Astrocyte (in vitro differentiated cells and primary cell): Measurements from ENCODE around the gene NCOR2. TPM values are rescaled to one million over a fixed set of nuclear protein-coding genes. Genes with fewer than 3 reads are reported as not detected.

Experiments used
- DNase-seq: peaks from one replicate; pipeline ENCODE4 v3.0.0-alpha.2; 2010; ENCODE audit warnings: low read depth
- FAIRE-seq: peaks from 2 replicates; lab custom pipeline; 2011; peaks lifted over from hg19 to GRCh38; lab: Jason Lieb, UNC
- H2AFZ ChIP-seq: 2 replicates; pipeline ENCODE4 v1.6.0; 2012; ENCODE audit warnings: low read depth, low read length, inconsistent platforms
- H3K27ac ChIP-seq: 2 replicates; pipeline ENCODE4 v1.5.1; 2011; ENCODE audit warnings: low read depth, low read length, inconsistent platforms
- H3K27me3 ChIP-seq: 2 replicates; pipeline ENCODE4 v1.6.0; 2011; ENCODE audit warnings: low read length, inconsistent platforms; ENCODE audit not compliant: insufficient read depth
- H3K36me3 ChIP-seq: 2 replicates; pipeline ENCODE4 v1.5.1; 2011; ENCODE audit warnings: low read length, inconsistent platforms; ENCODE audit not compliant: insufficient read depth
- H3K4me1 ChIP-seq: 2 replicates; pipeline ENCODE4 v1.5.1; 2011; ENCODE audit warnings: low read length, inconsistent platforms; ENCODE audit not compliant: insufficient read depth
- H3K4me2 ChIP-seq: 2 replicates; pipeline ENCODE4 v1.6.0; 2012; ENCODE audit warnings: low read length, inconsistent platforms
- H3K4me3 ChIP-seq: 2 replicates; pipeline ENCODE4 v1.5.1; 2011; ENCODE audit warnings: low read depth, mild to moderate bottlenecking, low read length, inconsistent platforms; ENCODE audit not compliant: insufficient read depth
- H3K79me2 ChIP-seq: 2 replicates; pipeline ENCODE4 v1.6.0; 2012; ENCODE audit warnings: mild to moderate bottlenecking, low read length, inconsistent platforms; ENCODE audit not compliant: insufficient read depth
- H3K9ac ChIP-seq: 2 replicates; pipeline ENCODE4 v1.6.0; 2012; ENCODE audit warnings: mild to moderate bottlenecking, low read length, inconsistent platforms
- H3K9me3 ChIP-seq: 2 replicates; pipeline ENCODE4 v1.5.1; 2012; ENCODE audit warnings: low read depth, mild to moderate bottlenecking, low read length, inconsistent platforms; ENCODE audit not compliant: insufficient read depth
- H4K20me1 ChIP-seq: 2 replicates; pipeline ENCODE4 v1.6.0; 2012; ENCODE audit warnings: low read length, inconsistent platforms; ENCODE audit not compliant: insufficient read depth
- H3K27ac Mint-ChIP-seq: one replicate; pipeline ENCODE4 v1.8.0; 2021; ENCODE audit warnings: mild to moderate bottlenecking, mixed read lengths; ENCODE audit not compliant: unreplicated experiment
- H3K27me3 Mint-ChIP-seq: one replicate; pipeline ENCODE4 v1.8.0; 2021; ENCODE audit warnings: low read depth, mixed read lengths; ENCODE audit not compliant: unreplicated experiment
- H3K36me3 Mint-ChIP-seq: one replicate; pipeline ENCODE4 v1.8.0; 2021; ENCODE audit warnings: low read depth, mixed read lengths; ENCODE audit not compliant: unreplicated experiment
- H3K4me1 Mint-ChIP-seq: one replicate; pipeline ENCODE4 v1.8.0; 2021; ENCODE audit warnings: low read depth, mixed read lengths; ENCODE audit not compliant: unreplicated experiment
- H3K4me3 Mint-ChIP-seq: one replicate; pipeline ENCODE4 v1.8.0; 2021; ENCODE audit warnings: mild to moderate bottlenecking, moderate library complexity, mixed read lengths; ENCODE audit not compliant: unreplicated experiment
- H3K9me3 Mint-ChIP-seq: one replicate; pipeline ENCODE4 v1.8.0; 2021; ENCODE audit warnings: mild to moderate bottlenecking, mixed read lengths; ENCODE audit not compliant: unreplicated experiment
- EZH2 ChIP-seq: IDR thresholded peaks from 2 replicates; pipeline ENCODE4 v1.6.1; 2012; ENCODE audit warnings: mild to moderate bottlenecking, low read length, inconsistent platforms; ENCODE audit not compliant: insufficient read depth
- total RNA-seq: library from RNA; stranded (reverse); gene quantifications from 2 replicates; pipeline ENCODE4 v1.2.1, GENCODE V29; 2021
- TF ChIP-seq, protein P1 (sequence below): IDR thresholded peaks from 2 replicates; pipeline ENCODE4 v1.5.1; 2011; ENCODE audit warnings: low read depth, mild to moderate bottlenecking, inconsistent platforms, low read length, moderate library complexity; ENCODE audit not compliant: insufficient read depth

Gene NCOR2
- total RNA-seq, 1 donor from 2014 or later: 425 TPM

GRCh38 chr12:124611559-124612409 lies 44.4 kb upstream of the NCOR2 start:
- H3K36me3 Mint-ChIP-seq: peaks cover 12% of the 10 kb centered on the region
- no peaks in the 10 kb centered on the region for H3K4me1 Mint-ChIP-seq
- no peaks in the 10 kb centered on the region for H3K36me3 ChIP-seq
- no peak overlapping the region for H3K27ac Mint-ChIP-seq
- peaks cover 3% of the 10 kb centered on the region for H3K9me3 ChIP-seq
- H3K27me3 Mint-ChIP-seq: peaks cover 42% of the 10 kb centered on the region
- FAIRE-seq (no peak), DNase-seq (no peak)
- H3K4me3 ChIP-seq: no peak overlapping the region
- no peak overlapping the region for H3K4me3 Mint-ChIP-seq
- H3K79me2 ChIP-seq: no peaks in the 10 kb centered on the region
- H3K27me3 ChIP-seq: no peaks in the 10 kb centered on the region
- no peak overlapping the region for H2AFZ ChIP-seq
- H3K4me1 ChIP-seq: peaks cover 18% of the 10 kb centered on the region
- no peak overlapping the region for H3K27ac ChIP-seq
- peaks cover 9% of the 10 kb centered on the region for H3K9me3 Mint-ChIP-seq
- H4K20me1 ChIP-seq: no peaks in the 10 kb centered on the region
- no peak for TF ChIP-seq EZH2
- TF ChIP-seq, protein P1, sequence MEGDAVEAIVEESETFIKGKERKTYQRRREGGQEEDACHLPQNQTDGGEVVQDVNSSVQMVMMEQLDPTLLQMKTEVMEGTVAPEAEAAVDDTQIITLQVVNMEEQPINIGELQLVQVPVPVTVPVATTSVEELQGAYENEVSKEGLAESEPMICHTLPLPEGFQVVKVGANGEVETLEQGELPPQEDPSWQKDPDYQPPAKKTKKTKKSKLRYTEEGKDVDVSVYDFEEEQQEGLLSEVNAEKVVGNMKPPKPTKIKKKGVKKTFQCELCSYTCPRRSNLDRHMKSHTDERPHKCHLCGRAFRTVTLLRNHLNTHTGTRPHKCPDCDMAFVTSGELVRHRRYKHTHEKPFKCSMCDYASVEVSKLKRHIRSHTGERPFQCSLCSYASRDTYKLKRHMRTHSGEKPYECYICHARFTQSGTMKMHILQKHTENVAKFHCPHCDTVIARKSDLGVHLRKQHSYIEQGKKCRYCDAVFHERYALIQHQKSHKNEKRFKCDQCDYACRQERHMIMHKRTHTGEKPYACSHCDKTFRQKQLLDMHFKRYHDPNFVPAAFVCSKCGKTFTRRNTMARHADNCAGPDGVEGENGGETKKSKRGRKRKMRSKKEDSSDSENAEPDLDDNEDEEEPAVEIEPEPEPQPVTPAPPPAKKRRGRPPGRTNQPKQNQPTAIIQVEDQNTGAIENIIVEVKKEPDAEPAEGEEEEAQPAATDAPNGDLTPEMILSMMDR: no peak
- H3K9ac ChIP-seq: no peak overlapping the region
- no peak overlapping the region for H3K4me2 ChIP-seq

- Mint-ChIP-seq H3K36me3 (peaks cover 15% of the 10 kb centered on the region), H3K27ac (no peak overlapping the region), H3K4me1 (no peaks in the 10 kb centered on the region), H3K9me3 (peaks cover 9% of the 10 kb centered on the region), H3K27me3 (peaks cover 41% of the 10 kb centered on the region), H3K4me3 (no peak overlapping the region)
- H3K79me2 ChIP-seq: no peaks in the 10 kb centered on the region
- TF ChIP-seq, protein P1: no peak
- TF ChIP-seq EZH2: no peak
- H3K4me2 ChIP-seq: no peak overlapping the region
- no peak for DNase-seq
- H3K9me3 ChIP-seq: peaks cover 3% of the 10 kb centered on the region
- H3K27ac ChIP-seq: no peak overlapping the region
- no peaks in the 10 kb centered on the region for H3K36me3 ChIP-seq
- peaks cover 18% of the 10 kb centered on the region for H3K4me1 ChIP-seq
- H3K9ac ChIP-seq: no peak overlapping the region
- H4K20me1 ChIP-seq: no peaks in the 10 kb centered on the region
- H3K27me3 ChIP-seq: no peaks in the 10 kb centered on the region
- no peak for FAIRE-seq
- H2AFZ ChIP-seq: no peak overlapping the region
- H3K4me3 ChIP-seq: no peak overlapping the region
These were observed 43.5 kb upstream of the NCOR2 start for GRCh38 chr12:124610629-124611558.
